K562 (cell line): ENCODE results near the gene TTN. TPM values are rescaled to one million over a fixed set of nuclear protein-coding genes. Genes with fewer than 3 reads are reported as not detected.
A peak's percentile ranks its signal among the peaks of the same experiment; 100 is the strongest.

Source experiments
- ATAC-seq: fragments of 200-7000 bp; cut with Tn5 transposase; 3 replicates; pipeline ENCODE4 v1.9.1; 2020; ENCODE audit warnings: moderate library complexity
- BruUV-seq: library from RNA; stranded (reverse); fragments of 400-500 nt; replicated peaks from 2 replicates; lab custom pipeline; 2021; lab: Mats Ljungman, UMichigan
- CTCF ChIA-PET: fragments of 300-600 bp; formaldehyde crosslinking; extraction: SDS; loops from one replicate; lab custom pipeline; 2021; ENCODE audit warnings: low intra/inter-chr PET ratio; lab: Yijun Ruan, JAX
- POLR2A ChIA-PET: fragments of 300-600, 350-650 bp; sonication (Branson Sonifier 250); formaldehyde crosslinking; extraction: SDS; loops from one replicate; lab custom pipeline; 2021; ENCODE audit warnings: antibody characterized with exemption, inconsistent platforms; lab: Yijun Ruan, JAX
- DNase-seq, 4 experiments: peaks; one replicate each; pipeline versions ENCODE4 v3.0.0 to v3.0.0-alpha.2; 2011 to 2018; ENCODE audit warnings: low spot score in 3 of 4, mixed read lengths in 3 of 4; ENCODE audit errors: extremely low read depth in 1 of 4
- FAIRE-seq: peaks from 2 replicates; lab custom pipeline; 2011; peaks lifted over from hg19 to GRCh38; lab: Jason Lieb, UNC
- H2AFZ ChIP-seq: 2 replicates; pipeline ENCODE4 v1.6.0; 2011; ENCODE audit warnings: low read depth, low read length, control low read depth, inconsistent platforms
- H3K27ac ChIP-seq: fragments of 200-600 bp; 3 replicates; pipeline ENCODE4 v1.8.0; 2011; ENCODE audit warnings: low read depth, mild to moderate bottlenecking, control low read depth, inconsistent platforms, low read length, moderate library complexity, mixed read lengths; ENCODE audit errors: extremely low read depth
- H3K27me3 ChIP-seq, 2 experiments: fragments of 300-600 bp in 1 of 2; 2 replicates in 1 of 2; 3 replicates in 1 of 2; pipeline versions ENCODE4 v1.6.0 to v1.8.0; 2011; ENCODE audit warnings: inconsistent platforms in 2 of 2, low read length in 2 of 2, mild to moderate bottlenecking in 1 of 2, mixed read lengths in 1 of 2, moderate library complexity in 1 of 2; ENCODE audit not compliant: control insufficient read depth in 2 of 2, insufficient read depth in 2 of 2
- H3K36me3 ChIP-seq: fragments of 300-600 bp; 3 replicates; pipeline ENCODE4 v1.8.0; 2011; ENCODE audit warnings: mild to moderate bottlenecking, low read length, inconsistent platforms; ENCODE audit not compliant: control insufficient read depth, insufficient read depth
- H3K4me1 ChIP-seq, 2 experiments: fragments of 200-600 bp in 1 of 2; replicated peaks in 1 of 2; 2 replicates in 1 of 2; 3 replicates in 1 of 2; pipeline versions ENCODE4 v1.5.1 to v1.8.0; 2011; ENCODE audit warnings: inconsistent platforms in 2 of 2, low read length in 2 of 2, mild to moderate bottlenecking in 1 of 2, mixed read lengths in 1 of 2, moderate library complexity in 1 of 2; ENCODE audit not compliant: control insufficient read depth in 2 of 2, insufficient read depth in 2 of 2
- H3K4me2 ChIP-seq: 2 replicates; pipeline ENCODE4 v1.6.1; 2011; ENCODE audit warnings: low read length, control low read depth, inconsistent platforms, mixed read lengths; ENCODE audit not compliant: insufficient read depth
- H3K4me3 ChIP-seq: fragments of 200-600 bp; sonication (generic), shearing (Covaris generic); 2 replicates; pipeline ENCODE4 v1.5.1; 2016; ENCODE audit warnings: control low read depth, inconsistent platforms
- H3K79me2 ChIP-seq: fragments of 200-600 bp; 3 replicates; pipeline ENCODE4 v1.8.0; 2011; ENCODE audit warnings: low read length, inconsistent platforms; ENCODE audit not compliant: control insufficient read depth, insufficient read depth
- H3K9ac ChIP-seq, 2 experiments: 2 replicates each; pipeline versions ENCODE4 v1.6.0 to v1.6.1; 2011; ENCODE audit warnings: low read depth in 2 of 2, low read length in 2 of 2, control low read depth in 1 of 2, inconsistent platforms in 1 of 2, mild to moderate bottlenecking in 1 of 2, mixed read lengths in 1 of 2; ENCODE audit not compliant: insufficient read depth in 1 of 2
- H3K9me1 ChIP-seq: one replicate; pipeline ENCODE4 v1.6.0; 2011; ENCODE audit warnings: inconsistent platforms, mild to moderate bottlenecking, low read length, moderate library complexity; ENCODE audit not compliant: control insufficient read depth, insufficient read depth
- H3K9me3 ChIP-seq: replicated peaks from 2 replicates; pipeline ENCODE4 v1.5.1; 2011; ENCODE audit warnings: low read depth, low read length, inconsistent platforms; ENCODE audit not compliant: control insufficient read depth, insufficient read depth
- H4K20me1 ChIP-seq: replicated peaks from 2 replicates; pipeline ENCODE4 v1.6.1; 2011; ENCODE audit warnings: low read length, inconsistent platforms, mixed read lengths; ENCODE audit not compliant: control insufficient read depth, insufficient read depth
- BRCA1 ChIP-seq, 2 experiments: fragments of 450-650 bp in 1 of 2; sonication (generic) in 1 of 2; formaldehyde crosslinking in 1 of 2; IDR thresholded peaks; 2 replicates each; pipeline versions ENCODE4 v1.5.0 to v1.6.1; 2017 to 2020; ENCODE audit warnings: mild to moderate bottlenecking in 1 of 2, missing genetic modification reagents in 1 of 2
- C11orf30 ChIP-seq: fragments of 450-650 bp; IDR thresholded peaks from 2 replicates; pipeline ENCODE4 v1.6.1; 2016; ENCODE audit warnings: low read depth, mild to moderate bottlenecking
- CEBPG ChIP-seq, 3 experiments: fragments of 200-800 bp in 1 of 3; sonication (Bioruptor generic) in 1 of 3; sonication (generic) in 1 of 3; formaldehyde crosslinking in 1 of 3; IDR thresholded peaks in 2 of 3; conservative IDR thresholded peaks in 1 of 3; 2 replicates each; pipeline versions ENCODE4 v1.6.1 to v1.8.0; 2016 to 2022; ENCODE audit warnings: missing compliant biosample characterization in 2 of 3, missing genetic modification characterization in 2 of 3, mild to moderate bottlenecking in 1 of 3, missing genetic modification reagents in 1 of 3
- GABPB2 ChIP-seq: fragments of 250-450 bp; sonication (Bioruptor Pico); conservative IDR thresholded peaks from 2 replicates; pipeline ENCODE4 v1.5.1; 2021; ENCODE audit warnings: mild to moderate bottlenecking
- MAFG ChIP-seq: fragments of 450-650 bp; conservative IDR thresholded peaks from 2 replicates; pipeline ENCODE4 v1.6.1; 2016; ENCODE audit warnings: missing genetic modification characterization, missing compliant biosample characterization
- NCOA6 ChIP-seq: fragments of 450-650 bp; IDR thresholded peaks from 2 replicates; pipeline ENCODE4 v1.6.1; 2017; ENCODE audit warnings: mild to moderate bottlenecking
- NFRKB ChIP-seq: fragments of 450-650 bp; IDR thresholded peaks from 2 replicates; pipeline ENCODE4 v1.6.1; 2016; ENCODE audit warnings: low read depth
- NRF1 ChIP-seq, 2 experiments: fragments of 450-650 bp; IDR thresholded peaks in 1 of 2; conservative IDR thresholded peaks in 1 of 2; 2 replicates each; pipeline ENCODE4 v1.6.1; 2014; ENCODE audit warnings: mild to moderate bottlenecking in 2 of 2
- POLR2G ChIP-seq: fragments of 200-400 bp; formaldehyde crosslinking; IDR thresholded peaks from 2 replicates; pipeline ENCODE4 v1.6.1; 2017; ENCODE audit warnings: low read depth, mild to moderate bottlenecking, antibody characterized with exemption, low read length, moderate library complexity
- POU5F1 ChIP-seq: fragments of 150-350 bp; IDR thresholded peaks from 2 replicates; pipeline ENCODE4 v1.6.1; 2014; ENCODE audit warnings: borderline replicate concordance, low read length, low read depth, mild to moderate bottlenecking; ENCODE audit not compliant: partially characterized antibody
- SIN3A ChIP-seq, 2 experiments: fragments of 150-350 bp in 1 of 2; IDR thresholded peaks; 2 replicates each; pipeline ENCODE4 v1.6.1; 2011 to 2016; ENCODE audit warnings: borderline replicate concordance in 2 of 2, low read depth in 2 of 2, low read length in 2 of 2, mild to moderate bottlenecking in 2 of 2, moderate library complexity in 2 of 2; ENCODE audit not compliant: control insufficient read depth in 1 of 2
- SMARCE1 ChIP-seq: fragments of 450-650 bp; IDR thresholded peaks from 2 replicates; pipeline ENCODE4 v1.7.1; 2016; ENCODE audit warnings: mild to moderate bottlenecking
- ZBTB43 ChIP-seq: sonication (generic); formaldehyde crosslinking; IDR thresholded peaks from 2 replicates; pipeline ENCODE4 v1.8.0; 2023; ENCODE audit warnings: mild to moderate bottlenecking, missing genetic modification reagents
- ZNF316 ChIP-seq: fragments of 450-650 bp; IDR thresholded peaks from 2 replicates; pipeline ENCODE4 v1.6.1; 2016
- ZSCAN29 ChIP-seq: fragments of 450-650 bp; IDR thresholded peaks from 2 replicates; pipeline ENCODE4 v1.6.1; 2017
- WGBS: fragments of 100-300 bp; shearing (Covaris generic); methylation state at CpG from one replicate; pipeline ENCODE4 v1.1.6; 2016; ENCODE audit warnings: low coverage, mixed read lengths; ENCODE audit not compliant: insufficient coverage; ENCODE audit errors: missing lambda C conversion rate; 5-methylcytosine and 5-hydroxymethylcytosine counted together
- in situ Hi-C: fragments of 300-500 bp; cut with MboI; formaldehyde crosslinking; loops from 4 replicates; pipeline ENCODE4 v1.15.0; 2018; ENCODE audit warnings: inconsistent platforms, mixed read lengths
- intact Hi-C: fragments of 100-400 bp; cut with micrococcal nuclease; formaldehyde crosslinking; loops from 2 replicates; pipeline ENCODE4 v1.14.2; 2022
- polyA plus RNA-seq, 8 experiments: library from polyadenylated mRNA; depleted of rRNA in 4 of 8; stranded (reverse) in 5 of 8; unstranded in 3 of 8; fragments of >200 nt; fragmentation: Nextera tagmentation in 2 of 8; fragmentation: Illumina TruSeq in 1 of 8; extraction: Ambion mirVana in 2 of 8; extraction: Trizol in 1 of 8; gene quantifications; 2 replicates each; pipeline versions ENCODE4 v1.2.1 to v1.2.3, GENCODE V29; 2011 to 2014; ENCODE audit warnings: inconsistent platforms in 1 of 8, missing spikeins in 1 of 8
- total RNA-seq, 7 experiments: library from RNA; depleted of rRNA in 6 of 7; stranded (reverse); fragments of >200 nt in 6 of 7; fragmentation: Illumina TruSeq in 2 of 7; extraction: Trizol in 2 of 7; gene quantifications; 2 replicates each; pipeline versions ENCODE4 v1.2.1 to v1.2.3, GENCODE V29; 2011 to 2021; ENCODE audit warnings: low replicate concordance in 1 of 7
- TF ChIP-seq, protein P1 (sequence below): sonication (generic); formaldehyde crosslinking; IDR thresholded peaks from 2 replicates; pipeline ENCODE4 v1.8.0; 2023; ENCODE audit warnings: missing genetic modification reagents, mild to moderate bottlenecking, borderline replicate concordance

Gene TTN
- total and polyA plus RNA-seq, 9 of the 15 experiments (the other 6 are each of a cell fraction or from before 2014, with no cell fraction given), result under 0.01 to 0.20 (median 0.04) TPM; not detected in 1

GRCh38 chr2:178681081-178681480 lies 126.1 kb downstream of the TTN start:
- no peaks in the 10 kb centered on the region for H4K20me1 ChIP-seq
- intact Hi-C loops, result no loop called here
- H2AFZ ChIP-seq, result no peak overlapping the region
- H3K9ac ChIP-seq, result no peak overlapping the region
- no peaks in the 10 kb centered on the region for H3K9me3 ChIP-seq
- H3K27ac ChIP-seq, result no peak overlapping the region
- no peak for FAIRE-seq
- no peaks in the 10 kb centered on the region for H3K79me2 ChIP-seq
- no peaks in the 10 kb centered on the region for H3K36me3 ChIP-seq
- no peaks in the 10 kb centered on the region for H3K27me3 ChIP-seq
- in situ Hi-C loops, result no loop called here
- no peak overlapping the region for H3K4me3 ChIP-seq
- H3K4me2 ChIP-seq, result no peak overlapping the region
- BruUV-seq, result no TSS peak
- no peaks in the 10 kb centered on the region for H3K9me1 ChIP-seq
- no peak for DNase-seq
- under 1% methylated on average over 4 of the region's 4 CpGs for WGBS
- no peak for ATAC-seq
- H3K4me1 ChIP-seq, result no peaks in the 10 kb centered on the region
- TF ChIP-seq ZNF316 (peak; percentile 87), BRCA1 (IDR thresholded peaks at IDR 0.05) (no peak), BRCA1 (CRISPR knock-in tag; IDR thresholded peaks at IDR 0.05) (no peak), C11orf30 (peak; percentile 71), CEBPG (CRISPR knock-in tag; IDR thresholded peaks at IDR 0.05) (no peak), CEBPG (tag; conservative IDR thresholded peaks at IDR 0.05 in 1 of 2, IDR thresholded peaks at IDR 0.05 in 1 of 2) (no peak), NRF1 (conservative IDR thresholded peaks at IDR 0.05 in 1 of 2, IDR thresholded peaks at IDR 0.05 in 1 of 2) (no peak), SMARCE1 (no peak), POU5F1 (no peak), ZSCAN29 (no peak), SIN3A (IDR thresholded peaks at IDR 0.05; ENCODE audit: borderline replicate concordance in 2 of 2, control insufficient read depth in 1 of 2, low read depth in 2 of 2, low read length in 2 of 2) (no peak), NCOA6 (no peak), POLR2G (no peak), NFRKB (no peak), MAFG (tag) (peak; percentile 62; the same call in 1 of the 2 replicates), GABPB2 (no peak), ZBTB43 (CRISPR knock-in tag) (no peak)
- TF ChIP-seq, protein P1, sequence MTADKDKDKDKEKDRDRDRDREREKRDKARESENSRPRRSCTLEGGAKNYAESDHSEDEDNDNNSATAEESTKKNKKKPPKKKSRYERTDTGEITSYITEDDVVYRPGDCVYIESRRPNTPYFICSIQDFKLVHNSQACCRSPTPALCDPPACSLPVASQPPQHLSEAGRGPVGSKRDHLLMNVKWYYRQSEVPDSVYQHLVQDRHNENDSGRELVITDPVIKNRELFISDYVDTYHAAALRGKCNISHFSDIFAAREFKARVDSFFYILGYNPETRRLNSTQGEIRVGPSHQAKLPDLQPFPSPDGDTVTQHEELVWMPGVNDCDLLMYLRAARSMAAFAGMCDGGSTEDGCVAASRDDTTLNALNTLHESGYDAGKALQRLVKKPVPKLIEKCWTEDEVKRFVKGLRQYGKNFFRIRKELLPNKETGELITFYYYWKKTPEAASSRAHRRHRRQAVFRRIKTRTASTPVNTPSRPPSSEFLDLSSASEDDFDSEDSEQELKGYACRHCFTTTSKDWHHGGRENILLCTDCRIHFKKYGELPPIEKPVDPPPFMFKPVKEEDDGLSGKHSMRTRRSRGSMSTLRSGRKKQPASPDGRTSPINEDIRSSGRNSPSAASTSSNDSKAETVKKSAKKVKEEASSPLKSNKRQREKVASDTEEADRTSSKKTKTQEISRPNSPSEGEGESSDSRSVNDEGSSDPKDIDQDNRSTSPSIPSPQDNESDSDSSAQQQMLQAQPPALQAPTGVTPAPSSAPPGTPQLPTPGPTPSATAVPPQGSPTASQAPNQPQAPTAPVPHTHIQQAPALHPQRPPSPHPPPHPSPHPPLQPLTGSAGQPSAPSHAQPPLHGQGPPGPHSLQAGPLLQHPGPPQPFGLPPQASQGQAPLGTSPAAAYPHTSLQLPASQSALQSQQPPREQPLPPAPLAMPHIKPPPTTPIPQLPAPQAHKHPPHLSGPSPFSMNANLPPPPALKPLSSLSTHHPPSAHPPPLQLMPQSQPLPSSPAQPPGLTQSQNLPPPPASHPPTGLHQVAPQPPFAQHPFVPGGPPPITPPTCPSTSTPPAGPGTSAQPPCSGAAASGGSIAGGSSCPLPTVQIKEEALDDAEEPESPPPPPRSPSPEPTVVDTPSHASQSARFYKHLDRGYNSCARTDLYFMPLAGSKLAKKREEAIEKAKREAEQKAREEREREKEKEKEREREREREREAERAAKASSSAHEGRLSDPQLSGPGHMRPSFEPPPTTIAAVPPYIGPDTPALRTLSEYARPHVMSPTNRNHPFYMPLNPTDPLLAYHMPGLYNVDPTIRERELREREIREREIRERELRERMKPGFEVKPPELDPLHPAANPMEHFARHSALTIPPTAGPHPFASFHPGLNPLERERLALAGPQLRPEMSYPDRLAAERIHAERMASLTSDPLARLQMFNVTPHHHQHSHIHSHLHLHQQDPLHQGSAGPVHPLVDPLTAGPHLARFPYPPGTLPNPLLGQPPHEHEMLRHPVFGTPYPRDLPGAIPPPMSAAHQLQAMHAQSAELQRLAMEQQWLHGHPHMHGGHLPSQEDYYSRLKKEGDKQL (CRISPR knock-in tag), result no peak
- ChIA-PET CTCF (no interaction called here), POLR2A (no interaction called here)
